Measurements from ENCODE around the gene ITLN1.
"Not testable (repeated sequence)": the region's sequence is repeated elsewhere in the genome, so short reads cannot be mapped to it uniquely, and the experiment has no call there.

Gene ITLN1

GRCh38 chr1:160885042-160885441 is at the start of gene ITLN1:
Gene ITLN1, minus strand, starts transcription at chr1:160885180. Its CDS starts 303 bp downstream, at chr1:160884877.
- no peak for DNase-seq (ENCODE audit: low read depth)

GRCh38 chr1:160933305-160933704 is 48.3 kb upstream of the ITLN1 start:
- DNase-seq (ENCODE audit: low read depth), result not testable (repeated sequence)

- DNase-seq (ENCODE audit: low read depth), result peak; percentile 23
Measured at GRCh38 chr1:160925652-160926244, 40.8 kb upstream of the ITLN1 start.

DNA sequence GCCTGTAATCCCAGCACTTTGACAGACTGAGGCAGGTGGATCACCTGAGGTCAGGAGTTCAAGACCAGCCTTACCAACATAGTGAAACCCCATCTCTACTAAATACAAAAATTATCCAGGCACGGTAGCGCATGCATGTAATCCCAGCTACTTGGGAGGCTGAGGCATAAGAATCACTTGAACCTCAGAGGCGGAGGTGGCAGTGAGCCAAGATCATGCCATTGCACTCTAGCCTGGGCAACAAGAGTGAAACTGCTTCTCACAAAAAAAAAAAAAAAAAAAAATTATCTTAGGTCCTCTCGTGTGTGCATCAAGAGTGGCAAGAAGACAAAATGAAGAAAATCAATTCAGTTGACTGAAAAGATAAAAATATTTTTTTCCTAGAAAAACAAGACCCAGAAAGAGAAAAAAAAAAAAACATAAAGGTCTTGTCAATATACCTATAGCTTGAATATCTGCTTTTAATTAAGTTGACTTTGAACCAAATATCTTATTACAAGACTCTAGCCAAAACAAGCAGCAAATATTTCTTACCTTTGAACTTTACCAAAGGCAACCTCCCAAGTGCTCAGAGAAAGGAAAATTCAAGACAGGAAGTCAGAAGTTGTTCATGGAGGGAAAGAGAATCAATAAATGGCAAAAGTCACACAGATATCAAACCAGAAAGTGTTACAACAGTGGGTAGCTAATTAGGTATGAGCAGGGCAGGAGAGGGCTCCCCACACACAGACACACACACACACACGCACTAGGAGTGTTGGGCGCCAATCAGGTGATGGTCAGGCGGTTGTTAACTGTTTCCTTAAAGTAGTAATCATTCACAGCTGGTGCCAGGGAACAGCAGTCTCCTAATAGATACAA is 40.0 kb upstream of the ITLN1 start:
- DNase-seq (ENCODE audit: low read depth), result no peak

GRCh38 chr1:160916666-160917065 is 31.7 kb upstream of the ITLN1 start:
- no peak for DNase-seq (ENCODE audit: low read depth)

DNA sequence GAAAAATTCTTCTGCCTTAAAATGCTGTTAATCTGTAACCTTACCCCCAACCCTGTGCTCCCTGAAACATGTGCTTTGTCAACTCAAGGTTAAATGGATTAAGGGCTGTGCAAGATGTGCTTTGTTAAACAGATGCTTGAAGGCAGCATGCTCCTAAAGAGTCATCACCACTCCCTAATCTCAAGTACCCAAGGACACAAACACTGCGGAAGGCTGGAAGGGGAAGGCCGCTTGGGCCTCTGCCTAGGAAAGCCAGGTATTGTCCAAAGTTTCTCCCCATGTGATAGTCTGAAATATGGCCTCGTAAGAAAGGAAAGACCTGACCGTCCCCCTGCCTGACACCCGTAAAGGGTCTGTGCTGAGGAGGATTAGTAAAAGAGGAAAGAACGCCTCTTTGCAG is 28.2 kb upstream of the ITLN1 start:
- not testable (repeated sequence) for DNase-seq (ENCODE audit: low read depth)

GRCh38 chr1:160911925-160912324 is 26.9 kb upstream of the ITLN1 start:
- DNase-seq (ENCODE audit: low read depth), result no peak

GRCh38 chr1:160911441-160911840 is 26.5 kb upstream of the ITLN1 start:
- peak; percentile 56 for DNase-seq (ENCODE audit: low read depth)

DNA sequence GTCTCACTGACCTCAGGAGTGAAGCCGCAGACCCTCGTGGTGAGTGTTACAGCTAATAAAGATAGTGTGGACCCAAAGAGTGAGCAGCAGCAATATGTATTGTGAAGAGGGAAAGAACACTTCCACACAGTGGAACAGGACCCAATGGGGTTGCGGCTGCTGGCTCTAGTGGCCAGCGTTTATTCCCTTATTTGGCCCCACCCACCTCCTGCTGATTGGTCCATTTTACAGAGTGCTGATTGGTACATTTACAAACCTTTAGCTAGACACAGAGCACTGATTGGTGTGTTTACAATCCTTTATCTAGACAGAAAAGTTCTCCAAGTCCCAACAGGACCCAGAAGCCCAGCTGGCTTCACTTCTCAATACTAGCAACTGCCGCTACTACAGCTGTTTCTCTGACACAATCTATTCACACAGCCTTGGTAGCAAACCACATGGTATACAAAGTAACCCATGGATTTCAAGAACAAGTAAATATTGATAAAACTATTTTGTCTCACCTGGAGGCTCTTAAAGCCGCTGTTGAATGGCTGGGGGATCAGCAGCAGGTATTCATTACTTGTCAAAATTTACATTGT is 25.3 kb upstream of the ITLN1 start:
- DNase-seq (ENCODE audit: low read depth), result no peak

- DNase-seq (ENCODE audit: low read depth), result peak; percentile 54
Measured at GRCh38 chr1:160907976-160908375, 23.0 kb upstream of the ITLN1 start.

GRCh38 chr1:160905617-160905989 is 20.6 kb upstream of the ITLN1 start:
- no peak for DNase-seq (ENCODE audit: low read depth)

GRCh38 chr1:160904783-160905616 is 20.0 kb upstream of the ITLN1 start:
- no peak for DNase-seq (ENCODE audit: low read depth)

DNA sequence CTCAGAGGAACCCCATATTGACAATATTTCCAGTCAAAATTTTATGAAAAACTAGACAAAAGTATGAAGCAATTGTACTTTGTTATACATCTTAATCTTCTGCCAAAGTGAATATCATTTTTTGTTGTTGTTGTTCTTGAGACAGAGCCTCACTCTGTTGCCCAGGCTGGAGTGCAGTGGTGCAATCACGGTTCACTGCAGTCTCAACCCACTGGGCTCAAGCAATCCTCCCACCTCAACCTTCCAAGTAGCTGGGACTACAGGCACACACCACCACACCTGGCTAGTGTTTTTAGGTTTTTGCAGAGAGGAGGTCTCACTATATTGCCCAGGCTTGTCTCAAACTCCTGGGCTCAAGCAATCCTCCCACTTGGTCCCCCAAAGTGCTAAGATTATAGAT is 17.3 kb upstream of the ITLN1 start:
- not testable (repeated sequence) for DNase-seq (ENCODE audit: low read depth)

DNA sequence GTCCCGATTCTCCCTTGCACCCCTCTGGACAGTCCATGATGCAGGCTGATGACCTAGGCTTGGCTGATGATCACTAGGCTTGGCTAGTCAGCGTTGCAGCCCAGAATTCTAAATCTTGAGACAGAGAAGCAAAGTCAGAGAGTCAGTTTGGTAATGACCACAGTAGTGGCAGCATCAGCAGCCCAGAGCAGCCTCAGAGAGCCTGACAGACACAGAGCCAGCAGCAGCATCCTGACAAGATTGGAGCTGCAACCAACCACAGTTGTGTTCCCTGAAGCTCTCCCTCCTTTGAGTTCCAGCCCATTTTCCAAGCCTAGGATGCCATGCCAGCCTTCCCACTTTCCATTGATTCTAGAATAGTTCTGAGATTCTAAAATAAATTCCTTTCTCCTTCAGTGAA is 16.8 kb upstream of the ITLN1 start:
- no peak for DNase-seq (ENCODE audit: low read depth)

DNA sequence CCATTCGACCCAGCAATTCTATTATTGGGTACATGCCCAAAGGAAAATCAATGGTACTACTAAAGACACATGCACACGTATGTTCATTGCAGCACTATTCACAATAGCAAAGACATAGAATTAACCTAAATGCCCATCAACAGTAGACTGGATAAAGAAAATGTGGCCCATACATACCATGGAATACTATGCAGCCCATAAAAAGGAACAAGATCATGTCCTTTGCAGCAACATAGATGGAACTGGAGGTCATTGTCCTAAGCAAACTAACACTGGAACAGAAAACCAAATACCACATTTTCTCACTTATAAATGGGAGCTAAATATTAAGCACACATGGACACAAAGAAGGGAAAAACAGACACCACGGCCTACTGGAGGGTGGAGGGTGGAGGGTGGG is 15.7 kb upstream of the ITLN1 start:
- DNase-seq (ENCODE audit: low read depth), result not testable (repeated sequence)

DNA sequence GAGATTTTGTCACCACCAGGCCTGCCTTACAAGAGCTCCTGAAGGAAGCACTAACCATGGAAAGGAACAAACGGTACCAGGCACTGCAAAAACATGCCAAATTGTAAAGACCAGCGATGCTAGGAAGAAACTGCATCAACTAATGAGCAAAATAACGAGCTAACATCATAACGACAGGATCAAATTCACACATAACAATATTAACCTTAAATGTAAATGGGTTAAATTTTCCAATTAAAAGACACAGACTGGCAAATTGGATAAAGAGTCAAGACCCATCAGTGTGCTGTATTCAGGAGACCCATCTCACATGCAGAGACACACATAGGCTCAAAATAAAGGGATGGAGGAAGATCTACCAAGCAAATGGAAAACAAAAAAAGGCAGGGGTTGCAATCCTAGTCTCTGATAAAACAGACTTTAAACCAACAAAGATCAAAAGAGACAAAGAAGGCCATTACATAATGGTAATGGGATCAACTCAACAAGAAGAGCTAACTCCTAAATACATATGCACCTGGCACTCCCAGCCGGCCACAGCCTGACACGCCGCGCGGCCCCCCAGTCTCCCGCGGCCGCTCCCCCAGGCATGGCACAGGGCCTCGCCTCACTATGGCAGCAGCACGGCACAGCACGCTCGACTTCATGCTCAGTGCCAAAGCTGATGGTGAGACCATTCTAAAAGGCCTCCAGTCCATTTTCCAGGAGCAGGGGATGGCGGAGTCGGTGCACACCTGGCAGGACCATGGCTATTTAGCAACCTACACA is 9.6 kb upstream of the ITLN1 start:
- DNase-seq (ENCODE audit: low read depth), result not testable (repeated sequence)

- no peak for DNase-seq (ENCODE audit: low read depth)
Measured at GRCh38 chr1:160891474-160891873, 6.5 kb upstream of the ITLN1 start.

DNA sequence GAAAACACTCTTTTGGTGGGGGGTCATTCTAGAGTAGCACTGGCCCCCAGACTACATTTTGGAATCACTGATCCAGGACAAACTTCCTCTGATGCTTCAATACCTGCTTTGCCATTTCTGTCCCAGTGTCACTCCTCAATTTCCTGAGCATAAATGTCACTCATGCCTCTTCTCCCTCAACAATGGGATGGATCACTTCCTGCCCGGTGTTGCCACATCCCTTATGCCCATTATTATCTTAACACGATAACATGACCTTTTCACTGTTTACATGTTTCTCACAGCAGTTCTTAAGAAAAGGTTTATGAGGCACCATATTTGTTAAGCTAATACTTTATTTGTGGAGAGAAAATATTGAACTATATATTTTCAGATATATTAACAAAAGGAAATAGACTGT is 3.9 kb upstream of the ITLN1 start:
- no peak for DNase-seq (ENCODE audit: low read depth)

DNA sequence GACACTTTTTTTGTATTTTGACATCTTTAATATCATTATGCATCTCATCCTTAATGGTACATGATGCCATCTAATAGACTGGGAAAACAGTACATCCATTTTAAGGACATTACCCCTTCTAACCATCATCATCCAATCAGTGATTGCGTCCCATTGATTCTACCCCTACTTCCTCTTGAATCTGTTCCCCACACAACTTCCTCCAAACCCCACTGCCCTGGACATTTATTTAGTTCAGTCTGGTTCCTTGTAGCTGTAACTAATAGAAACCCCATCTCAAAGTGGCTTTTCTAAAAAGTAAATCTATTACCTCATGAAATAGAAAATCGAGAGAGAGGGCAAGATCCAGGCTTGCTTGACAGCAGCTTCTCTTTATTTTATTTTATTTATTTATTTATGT is 2.1 kb upstream of the ITLN1 start:
- DNase-seq (ENCODE audit: low read depth), result no peak

GRCh38 chr1:160884579-160884978 is 401 bp downstream of the ITLN1 start:
- DNase-seq (ENCODE audit: low read depth), result no peak
